ENCODE results near the gene GPI. TPM values are rescaled to one million over a fixed set of nuclear protein-coding genes. Genes with fewer than 3 reads are reported as not detected.

Gene GPI
- total and polyA plus RNA-seq, 2 donors (not counting 3 experiments of a cell fraction or from before 2014, with no cell fraction given), result 131 to 273 TPM

- peaks cover 82% of the 10 kb centered on the region for H3K79me2 ChIP-seq (ENCODE audit: control insufficient read depth, insufficient read depth, low read length)
- H3K4me3 ChIP-seq (replicated peaks in 1 of 3; ENCODE audit: insufficient read depth in 1 of 3, low read depth in 1 of 3, low read length in 3 of 3), result no peak overlapping the region
- dilution Hi-C loops (cut with MboI; ENCODE audit: extremely low pct_ligation_motif_present, low sequenced_read_pairs), result no loop called here
- POLR2A ChIA-PET, result no interaction called here
- H2AFZ ChIP-seq (ENCODE audit: low read depth, low read length), result no peak overlapping the region
- H3K36me3 ChIP-seq (ENCODE audit: control insufficient read depth in 2 of 2, extremely low read depth in 1 of 2, insufficient read depth in 2 of 2, low read length in 2 of 2), result peaks cover 4 to 6% of the 10 kb centered on the region in 2 experiments
- FAIRE-seq, result no peak
- CTCF ChIA-PET, result interaction anchor here (1.2 kb wide), 1 partner anchor 20 kb away, joined by 5 read pairs; no protein-coding TSS in a partner anchor
- H3K9me3 ChIP-seq (replicated peaks; ENCODE audit: control insufficient read depth, insufficient read depth, low read length), result no peaks in the 10 kb centered on the region
- no peak overlapping the region for H3K4me2 ChIP-seq (ENCODE audit: insufficient read depth, low read length)
- peaks cover 11% of the 10 kb centered on the region for H4K20me1 ChIP-seq (replicated peaks; ENCODE audit: control insufficient read depth, extremely low read depth, insufficient read depth, low read length)
- H3K27me3 ChIP-seq (ENCODE audit: control insufficient read depth in 2 of 2, insufficient read depth in 2 of 2, low read length in 2 of 2), result no peaks in the 10 kb centered on the region
- H3K4me1 ChIP-seq (ENCODE audit: control insufficient read depth, extremely low read depth, insufficient read depth, low read length), result peaks cover 32% of the 10 kb centered on the region
- no peak overlapping the region for H3K27ac ChIP-seq (ENCODE audit: insufficient read depth, low read depth, low read length)
- BruUV-seq (replicated peaks), result no TSS peak
- TF ChIP-seq FOS (IDR thresholded peaks at IDR 0.05; ENCODE audit: borderline replicate concordance, insufficient read depth, low read length) (no peak), MAX (IDR thresholded peaks at IDR 0.05; ENCODE audit: insufficient read depth, insufficient read length) (no peak), CTCF (IDR thresholded peaks at IDR 0.05; ENCODE audit: extremely low read depth in 1 of 2, insufficient read depth in 1 of 2, low read depth in 1 of 2, low read length in 2 of 2) (no peak), JUN (IDR thresholded peaks at IDR 0.05; ENCODE audit: borderline replicate concordance, insufficient read depth, insufficient read length, low read depth) (no peak), MYC (IDR thresholded peaks at IDR 0.05; ENCODE audit: low read depth, low read length) (no peak), EZH2 (IDR thresholded peaks at IDR 0.05; ENCODE audit: borderline replicate concordance, low read depth, low read length, severe bottlenecking) (no peak), GATA2 (IDR thresholded peaks at IDR 0.05; ENCODE audit: insufficient read depth, insufficient read length, low read depth, low read length) (no peak), POLR2A (IDR thresholded peaks at IDR 0.05; ENCODE audit: low read depth, low read length) (no peak), POLR2AphosphoS5 (IDR thresholded peaks at IDR 0.05; ENCODE audit: insufficient read depth, low read depth, low read length) (no peak)
- no peak overlapping the region for H3K9ac ChIP-seq (replicated peaks; ENCODE audit: extremely low read depth, insufficient read depth, low read length)
- intact Hi-C loops (cut with micrococcal nuclease), result loop anchor here (5.0 to 10.0 kb wide), 2 partner anchors 65 to 218 kb away; partner anchors contain the start of gene GPI
- H3K9me1 ChIP-seq (replicated peaks; ENCODE audit: control insufficient read depth, extremely low read depth, insufficient read depth, low read length), result no peaks in the 10 kb centered on the region
- peak; percentile 53 for DNase-seq (ENCODE audit: low read depth, low spot score)
These were observed 67.8 kb downstream of the GPI start for GRCh38 chr19:34432797-34433196.
